ENCODE data around the gene ASCC3.

ASCC3 gene

GRCh38 chr6:100573166-100573565, 308.0 kb downstream of the ASCC3 start:
- no peak for DNase-seq

GRCh38 chr6:100568255-100568654, 312.9 kb downstream of the ASCC3 start:
- DNase-seq = no peak

- DNase-seq = no peak
These were observed 314.6 kb downstream of the ASCC3 start for GRCh38 chr6:100566563-100566962.

- DNase-seq = no peak
These were observed 315.6 kb downstream of the ASCC3 start for GRCh38 chr6:100565439-100566104.

- DNase-seq = no peak
These were observed 321.3 kb downstream of the ASCC3 start for GRCh38 chr6:100559859-100560258.

GRCh38 chr6:100554228-100554627, 326.9 kb downstream of the ASCC3 start:
- no peak for DNase-seq

- DNase-seq = no peak
These were observed 327.9 kb downstream of the ASCC3 start for GRCh38 chr6:100553243-100553642.

- no peak for DNase-seq
These were observed 331.5 kb downstream of the ASCC3 start for GRCh38 chr6:100549406-100550167.

GRCh38 chr6:100538086-100538485, 343.0 kb downstream of the ASCC3 start:
- no peak for DNase-seq

GRCh38 chr6:100518588-100518987, 362.5 kb downstream of the ASCC3 start:
- DNase-seq = no peak

- no peak for DNase-seq
These were observed 363.5 kb downstream of the ASCC3 start for GRCh38 chr6:100517633-100518032.

GRCh38 chr6:100517106-100517505, 364.0 kb downstream of the ASCC3 start:
- DNase-seq = no peak

- no peak for DNase-seq
These were observed 366.5 kb downstream of the ASCC3 start for GRCh38 chr6:100514660-100515059.

- no peak for DNase-seq
These were observed 368.8 kb downstream of the ASCC3 start for GRCh38 chr6:100512203-100512862.

GRCh38 chr6:100509101-100509500, 372.0 kb downstream of the ASCC3 start:
- DNase-seq = no peak

- no peak for DNase-seq
These were observed 374.5 kb downstream of the ASCC3 start for GRCh38 chr6:100506651-100507050.

GRCh38 chr6:100504786-100505737, 376.1 kb downstream of the ASCC3 start:
- no peak for DNase-seq

- DNase-seq = no peak
These were observed 378.0 kb downstream of the ASCC3 start for GRCh38 chr6:100503043-100503705.

- DNase-seq = no peak
These were observed 387.8 kb downstream of the ASCC3 start for GRCh38 chr6:100493206-100493888.

GRCh38 chr6:100491952-100492670, 389.0 kb downstream of the ASCC3 start:
- no peak for DNase-seq

GRCh38 chr6:100490065-100490464, 391.1 kb downstream of the ASCC3 start:
- DNase-seq = no peak

All from stimulated activated CD4-positive, alpha-beta T cell treated with anti-CD3 and anti-CD28 coated beads, Interleukin-12 subunit alpha, Interleukin-12 subunit beta, amount 100 ng/mL, for 4 hours (primary cell).